PFSK-1 (cell line): Measurements from ENCODE around the gene SQSTM1.

Source experiments
- FOXP2 ChIP-seq: optimal IDR thresholded peaks from 2 replicates; pipeline ENCODE3; 2011; ENCODE audit warnings: borderline replicate concordance, control low read depth, inconsistent platforms; ENCODE audit not compliant: insufficient read depth; ENCODE audit errors: extremely low read length, extremely low read depth
- POLR2AphosphoS5 ChIP-seq: IDR thresholded peaks from 2 replicates; pipeline ENCODE4 v1.6.1; 2012; ENCODE audit warnings: low read depth, mild to moderate bottlenecking, control low read depth, low read length, moderate library complexity
- REST ChIP-seq, 2 experiments: IDR thresholded peaks; 2 replicates each; pipeline versions ENCODE4 v1.6.1 to v1.8.0; 2011 to 2012; ENCODE audit warnings: low read depth in 2 of 2, low read length in 2 of 2, control low read depth in 1 of 2, inconsistent platforms in 1 of 2, mild to moderate bottlenecking in 1 of 2, moderate library complexity in 1 of 2; ENCODE audit not compliant: insufficient read depth in 1 of 2
- SIN3A ChIP-seq: IDR thresholded peaks from 2 replicates; pipeline ENCODE4 v1.6.1; 2012; ENCODE audit warnings: mild to moderate bottlenecking, low read length, moderate library complexity, borderline replicate concordance; ENCODE audit not compliant: insufficient read depth
- TAF1 ChIP-seq: IDR thresholded peaks from 2 replicates; pipeline ENCODE4 v1.6.1; 2012; ENCODE audit warnings: low read length, control low read depth, borderline replicate concordance; ENCODE audit not compliant: insufficient read depth

GRCh38 chr5:179863449-179864085, 42.9 kb downstream of the SQSTM1 start:
- TF ChIP-seq REST (IDR thresholded peaks at IDR 0.05; ENCODE audit: insufficient read depth in 1 of 2, low read depth in 2 of 2, low read length in 2 of 2), result no peak
- TF ChIP-seq TAF1, result no peak
- no peak for TF ChIP-seq POLR2AphosphoS5
- TF ChIP-seq FOXP2, result no peak
- TF ChIP-seq SIN3A, result no peak
